Mucosa of gallbladder (tissue), 1 donor: ENCODE results near the gene CYP11A1. TPM values are rescaled to one million over a fixed set of nuclear protein-coding genes. Genes with fewer than 3 reads are reported as not detected.

Experiments used
- DNase-seq: peaks from one replicate; pipeline ENCODE4 v3.0.0-alpha.2; 2020; ENCODE audit warnings: low spot score
- total RNA-seq: library from RNA; stranded (reverse); gene quantifications from one replicate; pipeline ENCODE4 v1.2.1, GENCODE V29; 2021
- donor health status: DM: no; HTN: no; CAD: no.

Gene CYP11A1
- total RNA-seq, 1 donor from 2014 or later = 0.72 TPM

GRCh38 chr15:74347757-74348250 is 19.6 kb downstream of the CYP11A1 start:
- DNase-seq = no peak

- DNase-seq = no peak
Measured at GRCh38 chr15:74345051-74345450, 22.4 kb downstream of the CYP11A1 start.

- no peak for DNase-seq
Measured at GRCh38 chr15:74343797-74344127, 23.7 kb downstream of the CYP11A1 start.

GRCh38 chr15:74343127-74343796 is 24.2 kb downstream of the CYP11A1 start:
- no peak for DNase-seq

GRCh38 chr15:74340150-74340549 is 27.3 kb downstream of the CYP11A1 start:
- no peak for DNase-seq

- DNase-seq = no peak
Measured at GRCh38 chr15:74339371-74339770, 28.1 kb downstream of the CYP11A1 start.

GRCh38 chr15:74338676-74339075 is 28.8 kb downstream of the CYP11A1 start:
- DNase-seq = no peak

- no peak for DNase-seq
Measured at GRCh38 chr15:74337607-74338211, 29.7 kb downstream of the CYP11A1 start.

GRCh38 chr15:74337146-74337545 is 30.3 kb downstream of the CYP11A1 start:
- DNase-seq = no peak

GRCh38 chr15:74336061-74337005 is 31.1 kb downstream of the CYP11A1 start:
- no peak for DNase-seq

- no peak for DNase-seq
Measured at GRCh38 chr15:74335396-74335795, 32.0 kb downstream of the CYP11A1 start.

GRCh38 chr15:74334127-74334526 is 33.3 kb downstream of the CYP11A1 start:
- no peak for DNase-seq

- no peak for DNase-seq
Measured at GRCh38 chr15:74333662-74334061, 33.8 kb downstream of the CYP11A1 start.

GRCh38 chr15:74333093-74333492 is 34.4 kb downstream of the CYP11A1 start:
- no peak for DNase-seq

- DNase-seq = no peak
Measured at GRCh38 chr15:74332611-74333010, 34.8 kb downstream of the CYP11A1 start.

GRCh38 chr15:74332011-74332410 is 35.4 kb downstream of the CYP11A1 start:
- DNase-seq = no peak

- DNase-seq = no peak
Measured at GRCh38 chr15:74330861-74331408, 36.5 kb downstream of the CYP11A1 start.

- no peak for DNase-seq
Measured at GRCh38 chr15:74328331-74329056, 39.0 kb downstream of the CYP11A1 start.

- no peak for DNase-seq
Measured at GRCh38 chr15:74327756-74328155, 39.7 kb downstream of the CYP11A1 start.

GRCh38 chr15:74326746-74327145 is 40.7 kb downstream of the CYP11A1 start:
- no peak for DNase-seq

GRCh38 chr15:74324714-74325113 is 42.7 kb downstream of the CYP11A1 start:
- DNase-seq = no peak
